HEK293 (cell line): ENCODE data around the gene PHACTR3.

Experiments
- CTCF ChIA-PET: fragments of 350-600 bp; formaldehyde crosslinking; extraction: SDS; loops from one replicate; lab custom pipeline; 2021; ENCODE audit warnings: antibody characterized with exemption; lab: Yijun Ruan, JAX
- POLR2A ChIA-PET: fragments of 300-600 bp; formaldehyde crosslinking; extraction: SDS; loops from one replicate; lab custom pipeline; 2020; ENCODE audit warnings: antibody characterized with exemption, inconsistent platforms; lab: Yijun Ruan, JAX
- H3K27ac ChIP-seq: fragments of 200-500 bp; sonication (Bioruptor generic); 2 replicates; pipeline ENCODE4 v1.5.1; 2014; ENCODE audit warnings: low read depth, low read length, control low read depth, inconsistent platforms; ENCODE audit errors: extremely low read depth
- H3K36me3 ChIP-seq, 2 experiments: fragments of 200-500 bp in 1 of 2; sonication (Bioruptor generic) in 1 of 2; 1 replicate in 1 of 2; 2 replicates in 1 of 2; pipeline ENCODE4 v1.5.1; 2014 to 2017; ENCODE audit warnings: inconsistent platforms in 2 of 2, low read length in 2 of 2; ENCODE audit not compliant: control insufficient read depth in 2 of 2, insufficient read depth in 1 of 2
- H3K4me1 ChIP-seq: fragments of 200-500 bp; sonication (Bioruptor generic); 2 replicates; pipeline ENCODE4 v1.5.1; 2014; ENCODE audit warnings: mild to moderate bottlenecking, low read length, inconsistent platforms; ENCODE audit not compliant: control insufficient read depth, insufficient read depth
- H3K4me3 ChIP-seq: 2 replicates; pipeline ENCODE4 v1.5.1; 2011; ENCODE audit warnings: low read depth, mild to moderate bottlenecking, control low read depth, low read length, moderate library complexity
- H3K9me3 ChIP-seq: fragments of 200-500 bp; sonication (Bioruptor generic); 2 replicates; pipeline ENCODE4 v1.5.1; 2014; ENCODE audit warnings: low read depth, low read length, inconsistent platforms; ENCODE audit not compliant: control insufficient read depth, insufficient read depth
- KLF1 ChIP-seq: fragments of 450-650 bp; formaldehyde crosslinking; IDR thresholded peaks from 2 replicates; pipeline ENCODE4 v1.5.1; 2016; ENCODE audit warnings: missing biosample characterization, missing genetic modification characterization
- SP3 ChIP-seq: fragments of 450-650 bp; formaldehyde crosslinking; IDR thresholded peaks from 2 replicates; pipeline ENCODE4 v1.5.1; 2016; ENCODE audit warnings: missing biosample characterization, missing genetic modification characterization
- YY1 ChIP-seq: fragments of 450-650 bp; formaldehyde crosslinking; IDR thresholded peaks from 2 replicates; pipeline ENCODE4 v1.5.1; 2018; ENCODE audit warnings: missing biosample characterization, missing genetic modification characterization
- ZBTB26 ChIP-seq: fragments of 450-650 bp; formaldehyde crosslinking; optimal IDR thresholded peaks from 2 replicates; pipeline ENCODE3; 2016; ENCODE audit warnings: missing biosample characterization, mild to moderate bottlenecking, missing genetic modification characterization
- ZBTB48 ChIP-seq: fragments of 450-650 bp; formaldehyde crosslinking; IDR thresholded peaks from 2 replicates; pipeline ENCODE4 v1.5.1; 2016; ENCODE audit warnings: missing biosample characterization, missing genetic modification characterization
- ZBTB7A ChIP-seq: fragments of 450-650 bp; formaldehyde crosslinking; IDR thresholded peaks from 2 replicates; pipeline ENCODE4 v1.5.1; 2016; ENCODE audit warnings: low read depth, missing biosample characterization, missing genetic modification characterization
- ZFP69B ChIP-seq: fragments of 450-650 bp; formaldehyde crosslinking; IDR thresholded peaks from 2 replicates; pipeline ENCODE4 v1.5.1; 2016; ENCODE audit warnings: missing biosample characterization, missing genetic modification characterization
- ZNF10 ChIP-seq: fragments of 450-650 bp; formaldehyde crosslinking; IDR thresholded peaks from 2 replicates; pipeline ENCODE4 v1.5.1; 2017; ENCODE audit warnings: missing biosample characterization, missing genetic modification characterization
- ZNF112 ChIP-seq: fragments of 450-650 bp; formaldehyde crosslinking; IDR thresholded peaks from 2 replicates; pipeline ENCODE4 v1.5.0; 2017; ENCODE audit warnings: missing biosample characterization, missing genetic modification characterization
- ZNF148 ChIP-seq: fragments of 450-650 bp; formaldehyde crosslinking; IDR thresholded peaks from 2 replicates; pipeline ENCODE4 v1.5.0; 2017; ENCODE audit warnings: missing biosample characterization, missing genetic modification characterization, borderline replicate concordance
- ZNF24 ChIP-seq: fragments of 450-650 bp; formaldehyde crosslinking; IDR thresholded peaks from 2 replicates; pipeline ENCODE4 v1.5.1; 2016; ENCODE audit warnings: missing biosample characterization, missing genetic modification characterization
- ZNF274 ChIP-seq, 2 experiments: fragments of 200-500 bp in 1 of 2; fragments of 450-650 bp in 1 of 2; sonication (Bioruptor generic) in 1 of 2; formaldehyde crosslinking in 1 of 2; IDR thresholded peaks; 2 replicates each; pipeline versions ENCODE4 v1.5.1 to v1.6.1; 2014 to 2016; ENCODE audit warnings: borderline replicate concordance in 1 of 2, inconsistent platforms in 1 of 2, low read length in 1 of 2, missing biosample characterization in 1 of 2, missing genetic modification characterization in 1 of 2
- ZNF335 ChIP-seq: fragments of 450-650 bp; formaldehyde crosslinking; conservative IDR thresholded peaks from 2 replicates; pipeline ENCODE4 v1.5.1; 2016; ENCODE audit warnings: missing biosample characterization, missing genetic modification characterization
- ZNF548 ChIP-seq: fragments of 450-650 bp; formaldehyde crosslinking; IDR thresholded peaks from 2 replicates; pipeline ENCODE4 v1.5.1; 2016; ENCODE audit warnings: missing biosample characterization, missing genetic modification characterization
- ZNF560 ChIP-seq: fragments of 450-650 bp; formaldehyde crosslinking; IDR thresholded peaks from 2 replicates; pipeline ENCODE4 v1.5.1; 2017; ENCODE audit warnings: missing biosample characterization, missing genetic modification characterization, borderline replicate concordance
- ZNF600 ChIP-seq: fragments of 450-650 bp; formaldehyde crosslinking; IDR thresholded peaks from 2 replicates; pipeline ENCODE4 v1.5.1; 2016; ENCODE audit warnings: missing biosample characterization, missing genetic modification characterization
- ZNF629 ChIP-seq: fragments of 450-650 bp; formaldehyde crosslinking; IDR thresholded peaks from 2 replicates; pipeline ENCODE4 v1.5.1; 2017; ENCODE audit warnings: missing biosample characterization, missing genetic modification characterization
- ZNF747 ChIP-seq: fragments of 450-650 bp; formaldehyde crosslinking; IDR thresholded peaks from 2 replicates; pipeline ENCODE4 v1.5.1; 2016; ENCODE audit warnings: missing biosample characterization, missing genetic modification characterization
- ZNF785 ChIP-seq: fragments of 450-650 bp; formaldehyde crosslinking; IDR thresholded peaks from 2 replicates; pipeline ENCODE4 v1.5.1; 2016; ENCODE audit warnings: missing biosample characterization, missing genetic modification characterization
- ZNF791 ChIP-seq: fragments of 450-650 bp; formaldehyde crosslinking; IDR thresholded peaks from 2 replicates; pipeline ENCODE4 v1.5.1; 2016; ENCODE audit warnings: missing biosample characterization, missing genetic modification characterization

PHACTR3 gene

GRCh38 chr20:59784365-59784764 is 180.0 kb downstream of the PHACTR3 start:
- no peak for TF ChIP-seq ZNF148 (tag by site-specific recombination)
- no peak for TF ChIP-seq ZNF785 (tag by site-specific recombination)
- TF ChIP-seq ZNF747 (tag by site-specific recombination), result no peak
- no peak for TF ChIP-seq ZBTB48
- no peak for TF ChIP-seq SP3 (tag by site-specific recombination)
- no peak overlapping the region for H3K4me3 ChIP-seq
- H3K4me1 ChIP-seq, result no peaks in the 10 kb centered on the region
- ChIA-PET CTCF (interaction anchor here (0.6 to 10.1 kb wide), 9 partner anchors 11 to 163 kb away, joined by 3 to 233 read pairs (median 5); no protein-coding TSS in a partner anchor), POLR2A (no interaction called here)
- no peaks in the 10 kb centered on the region for H3K36me3 ChIP-seq
- no peak overlapping the region for H3K27ac ChIP-seq
- H3K9me3 ChIP-seq, result no peaks in the 10 kb centered on the region

GRCh38 chr20:59784791-59785668 is 180.7 kb downstream of the PHACTR3 start:
- H3K27ac ChIP-seq, result no peak overlapping the region
- no peaks in the 10 kb centered on the region for H3K4me1 ChIP-seq
- POLR2A ChIA-PET, result no interaction called here
- no peak overlapping the region for H3K4me3 ChIP-seq
- no peaks in the 10 kb centered on the region for H3K9me3 ChIP-seq
- H3K36me3 ChIP-seq, result no peaks in the 10 kb centered on the region
- no peak for TF ChIP-seq ZNF274 (IDR thresholded peaks at IDR 0.05; ENCODE audit: low read length)
- no peak for TF ChIP-seq ZNF274 (tag by site-specific recombination; IDR thresholded peaks at IDR 0.05; ENCODE audit: borderline replicate concordance)
- no peak for TF ChIP-seq ZNF24 (tag by site-specific recombination)
- no peak for TF ChIP-seq ZNF600
- TF ChIP-seq KLF1 (tag by site-specific recombination), result no peak
- no peak for TF ChIP-seq ZNF335 (tag by site-specific recombination)
- no peak for TF ChIP-seq ZNF112 (tag by site-specific recombination)
- no peak for TF ChIP-seq ZNF629 (tag by site-specific recombination)
- TF ChIP-seq YY1 (tag by site-specific recombination), result no peak
- no peak for TF ChIP-seq ZNF10 (tag by site-specific recombination)
- no peak for TF ChIP-seq ZFP69B (tag by site-specific recombination)
- TF ChIP-seq ZNF560 (tag by site-specific recombination), result no peak
- no peak for TF ChIP-seq ZBTB26
- TF ChIP-seq ZNF548 (tag by site-specific recombination), result no peak
- TF ChIP-seq ZBTB7A (tag by site-specific recombination), result no peak
- no peak for TF ChIP-seq ZNF791 (tag by site-specific recombination)
- CTCF ChIA-PET, result interaction anchor here (0.6 to 10.1 kb wide), 5 partner anchors 10 to 163 kb away, joined by 3 to 233 read pairs (median 8); no protein-coding TSS in a partner anchor
